GM12878 (cell line): ENCODE measurements around the gene LAMC3.

Experiments used
- BRCA1 ChIP-seq: IDR thresholded peaks from 2 replicates; pipeline ENCODE4 v1.6.1; 2011; ENCODE audit warnings: low read depth, low read length, improper control_type of control experiment
- CTCF ChIP-seq, 3 experiments: IDR thresholded peaks in 2 of 3; conservative IDR thresholded peaks in 1 of 3; 2 replicates each; pipeline ENCODE4 v1.5.1; 2011; ENCODE audit warnings: low read depth in 3 of 3, low read length in 3 of 3, mild to moderate bottlenecking in 3 of 3, control low read depth in 2 of 3, moderate library complexity in 2 of 3, inconsistent platforms in 1 of 3, mixed read lengths in 1 of 3; ENCODE audit not compliant: control insufficient read depth in 2 of 3, insufficient read depth in 1 of 3; ENCODE audit errors: extremely low read depth in 1 of 3
- EZH2 ChIP-seq: IDR thresholded peaks from 2 replicates; pipeline ENCODE4 v1.6.1; 2012; ENCODE audit warnings: low read depth, mild to moderate bottlenecking, control low read depth, inconsistent platforms, low read length, borderline replicate concordance; ENCODE audit not compliant: control insufficient read depth
- KAT2A ChIP-seq: conservative IDR thresholded peaks from 2 replicates; pipeline ENCODE4 v1.6.1; 2011; ENCODE audit warnings: low read depth, low read length; ENCODE audit not compliant: control insufficient read depth
- NR2F1 ChIP-seq: fragments of 450-650 bp; conservative IDR thresholded peaks from 2 replicates; pipeline ENCODE4 v1.6.1; 2017; ENCODE audit warnings: mild to moderate bottlenecking
- POLR2A ChIP-seq: IDR thresholded peaks from 2 replicates; pipeline ENCODE4 v1.6.1; 2011; ENCODE audit warnings: low read depth, mild to moderate bottlenecking, low read length
- POLR2AphosphoS5 ChIP-seq: IDR thresholded peaks from 2 replicates; pipeline ENCODE4 v1.6.1; 2011; ENCODE audit warnings: mild to moderate bottlenecking, low read length, inconsistent platforms
- SPI1 ChIP-seq: IDR thresholded peaks from 2 replicates; pipeline ENCODE4 v1.6.1; 2011; ENCODE audit warnings: low read depth, mild to moderate bottlenecking, low read length, moderate library complexity, borderline replicate concordance; ENCODE audit not compliant: insufficient read depth
- TAF1 ChIP-seq: IDR thresholded peaks from 2 replicates; pipeline ENCODE4 v1.6.1; 2011; ENCODE audit warnings: mild to moderate bottlenecking, low read depth, low read length, borderline replicate concordance
- ZNF217 ChIP-seq: fragments of 450-650 bp; IDR thresholded peaks from 2 replicates; pipeline ENCODE4 v1.6.1; 2017; ENCODE audit warnings: antibody characterized with exemption, mild to moderate bottlenecking

- TF ChIP-seq POLR2A (no peak), POLR2AphosphoS5 (no peak), ZNF217 (no peak), KAT2A (no peak), BRCA1 (no peak), SPI1 (no peak), NR2F1 (no peak), TAF1 (no peak), EZH2 (no peak), CTCF (IDR thresholded peaks at IDR 0.05 in 2 of 3, conservative IDR thresholded peaks at IDR 0.05 in 1 of 3; ENCODE audit: control insufficient read depth in 2 of 3, extremely low read depth in 1 of 3, insufficient read depth in 1 of 3, low read depth in 3 of 3, low read length in 3 of 3) (no peak)
Measured at GRCh38 chr9:131034268-131034667, 25.3 kb downstream of the LAMC3 start.
